Endodermal cell (in vitro differentiated cells): ENCODE measurements around the gene PARD3B. TPM values are rescaled to one million over a fixed set of nuclear protein-coding genes. Genes with fewer than 3 reads are reported as not detected.
A peak's percentile ranks its signal among the peaks of the same experiment; 100 is the strongest.

ENCODE experiments used
- DNase-seq: peaks from one replicate; pipeline ENCODE4 v3.0.0-alpha.2; 2017
- H3K27ac ChIP-seq: 2 replicates; pipeline ENCODE4 v1.5.1; 2013; ENCODE audit warnings: mild to moderate bottlenecking, low read depth, low read length, moderate library complexity
- H3K27me3 ChIP-seq: 2 replicates; pipeline ENCODE4 v1.6.1; 2013; ENCODE audit warnings: mild to moderate bottlenecking, low read length, moderate library complexity; ENCODE audit not compliant: insufficient read depth, control insufficient read depth, poor library complexity, severe bottlenecking
- H3K36me3 ChIP-seq: 2 replicates; pipeline ENCODE4 v1.7.0; 2013; ENCODE audit warnings: mild to moderate bottlenecking, low read length, moderate library complexity; ENCODE audit not compliant: control insufficient read depth, insufficient read depth
- H3K4me1 ChIP-seq: one replicate; pipeline ENCODE4 v1.7.0; 2013; ENCODE audit warnings: low read length; ENCODE audit not compliant: control insufficient read depth, insufficient read depth
- H3K4me3 ChIP-seq: 2 replicates; pipeline ENCODE4 v1.5.1; 2013; ENCODE audit warnings: mild to moderate bottlenecking, low read length, moderate library complexity
- H3K9ac ChIP-seq: 2 replicates; pipeline ENCODE4 v1.6.1; 2013; ENCODE audit warnings: mild to moderate bottlenecking, low read length, moderate library complexity; ENCODE audit not compliant: poor library complexity, severe bottlenecking; ENCODE audit errors: extremely low read depth
- H3K9me3 ChIP-seq: 2 replicates; pipeline ENCODE4 v1.6.1; 2013; ENCODE audit warnings: mild to moderate bottlenecking, low read length, moderate library complexity; ENCODE audit not compliant: control insufficient read depth
- H3K27ac Mint-ChIP-seq: 2 replicates; pipeline ENCODE4 v1.8.0; 2020; ENCODE audit warnings: mixed read lengths
- H3K27me3 Mint-ChIP-seq: 2 replicates; pipeline ENCODE4 v1.8.0; 2021; ENCODE audit warnings: mild to moderate bottlenecking, mixed read lengths; ENCODE audit not compliant: insufficient read depth
- H3K36me3 Mint-ChIP-seq: 2 replicates; pipeline ENCODE4 v1.8.0; 2020; ENCODE audit warnings: low read depth, mixed read lengths
- H3K4me1 Mint-ChIP-seq: 2 replicates; pipeline ENCODE4 v1.8.0; 2020; ENCODE audit warnings: mixed read lengths
- H3K4me3 Mint-ChIP-seq: 2 replicates; pipeline ENCODE4 v1.8.0; 2020; ENCODE audit warnings: mild to moderate bottlenecking, moderate library complexity, mixed read lengths
- H3K9me3 Mint-ChIP-seq: 2 replicates; pipeline ENCODE4 v1.8.0; 2020; ENCODE audit warnings: mild to moderate bottlenecking, mixed read lengths
- CTCF ChIP-seq: fragments of 200-600 bp; sonication (generic); conservative IDR thresholded peaks from 2 replicates; pipeline ENCODE4 v1.5.0; 2021; ENCODE audit warnings: antibody characterized with exemption, mild to moderate bottlenecking
- WGBS, 2 experiments: methylation state at CpG; one replicate each; pipeline versions ENCODE4 v1.1.5 to v1.1.7; 2013; ENCODE audit warnings: missing lambda C conversion rate in 2 of 2, mixed read lengths in 1 of 2; ENCODE audit not compliant: insufficient coverage in 1 of 2, insufficient read length in 1 of 2; 5-methylcytosine and 5-hydroxymethylcytosine counted together
- total RNA-seq, 2 donors: library from RNA; stranded (reverse); fragmentation: NEBNext Ultra II Directional in 1 of 2; extraction: Animal tissue kit (Norgen Biotek cat#: 25700) in 1 of 2; gene quantifications; 2 replicates in 1 of 2; 3 replicates in 1 of 2; pipeline ENCODE4 v1.2.1, GENCODE V29; 2021

Gene PARD3B
- total RNA-seq, 2 donors from 2014 or later = 2.5 to 5.6 TPM

DNA sequence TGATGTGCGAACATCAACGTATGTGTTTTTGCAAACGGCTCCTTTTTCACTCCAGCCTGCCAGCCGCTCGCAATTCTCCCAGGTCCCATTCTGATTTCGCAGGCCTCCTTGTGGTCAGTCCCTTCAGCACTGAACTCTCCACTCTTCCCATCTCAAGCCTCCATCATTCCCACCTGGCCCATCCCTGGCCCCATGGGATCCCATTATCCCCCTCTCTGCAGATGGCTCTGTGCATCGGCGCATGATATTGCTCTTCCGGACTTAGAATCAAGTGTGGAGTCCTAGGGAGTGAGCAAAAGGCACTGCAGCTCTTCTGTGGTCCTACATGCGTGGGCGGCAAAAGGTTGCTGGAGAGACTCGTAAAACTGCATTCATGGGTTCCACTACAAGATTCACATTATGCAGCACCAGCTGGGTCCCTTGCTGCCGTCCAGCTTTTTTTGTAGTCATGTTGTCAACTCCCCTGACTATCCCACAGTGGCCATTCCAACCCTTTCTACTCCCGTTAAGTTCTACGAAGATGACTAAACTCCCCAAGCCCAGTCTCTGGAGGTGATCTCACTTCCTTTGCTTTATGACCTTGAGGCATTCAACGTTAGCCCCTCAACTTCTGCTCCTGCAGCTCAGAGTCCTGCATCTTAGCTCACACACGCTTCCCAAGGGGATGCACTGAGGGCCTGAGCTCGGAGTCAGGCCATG, 1011.7 kb downstream of the PARD3B start:
- no peak overlapping the region for H3K4me3 Mint-ChIP-seq

GRCh38 chr2:205557873-205558272, 1012.6 kb downstream of the PARD3B start:
- TF ChIP-seq CTCF = no peak
- no peaks in the 10 kb centered on the region for H3K9me3 Mint-ChIP-seq
- 92 to 93% methylated on average over 4 of the region's 4 CpGs for WGBS, 2 experiments
- H3K4me3 Mint-ChIP-seq = no peak overlapping the region
- H3K4me1 ChIP-seq = peaks cover 2% of the 10 kb centered on the region
- no peak overlapping the region for H3K4me3 ChIP-seq
- DNase-seq = no peak
- H3K27me3 Mint-ChIP-seq = peaks cover 4% of the 10 kb centered on the region
- no peak overlapping the region for H3K27ac Mint-ChIP-seq
- H3K9ac ChIP-seq = no peak overlapping the region
- H3K36me3 ChIP-seq = no peaks in the 10 kb centered on the region
- H3K9me3 ChIP-seq = no peaks in the 10 kb centered on the region
- no peak overlapping the region for H3K27ac ChIP-seq
- peaks cover 2% of the 10 kb centered on the region for H3K4me1 Mint-ChIP-seq
- H3K36me3 Mint-ChIP-seq = no peaks in the 10 kb centered on the region
- H3K27me3 ChIP-seq = no peaks in the 10 kb centered on the region

More for the DNA sequence above, 1011.7 kb downstream of the PARD3B start:
- Histone ChIP-seq H3K4me3 (no peak overlapping the region), H3K9me3 (no peaks in the 10 kb centered on the region), H3K36me3 (no peaks in the 10 kb centered on the region), H3K27ac (no peak overlapping the region), H3K4me1 (peaks cover 2% of the 10 kb centered on the region), H3K27me3 (no peaks in the 10 kb centered on the region), H3K9ac (no peak overlapping the region)
- Mint-ChIP-seq H3K4me1 (peaks cover 2% of the 10 kb centered on the region), H3K27me3 (peaks cover 4% of the 10 kb centered on the region), H3K27ac (no peak overlapping the region), H3K9me3 (no peaks in the 10 kb centered on the region), H3K36me3 (no peaks in the 10 kb centered on the region)
- TF ChIP-seq CTCF = peak; percentile 70
- WGBS, 2 experiments = 83 to 87% methylated on average over 16 to 18 of the region's 18 CpGs
- peak; percentile 76 for DNase-seq

GRCh38 chr2:205561441-205561840, 1016.2 kb downstream of the PARD3B start:
- H3K27ac Mint-ChIP-seq = no peak overlapping the region
- no peak overlapping the region for H3K4me3 Mint-ChIP-seq

More at GRCh38 chr2:205561441-205561840, 1016.2 kb downstream of the PARD3B start:
- Histone ChIP-seq H3K9ac (no peak overlapping the region), H3K4me3 (no peak overlapping the region), H3K9me3 (no peaks in the 10 kb centered on the region), H3K4me1 (peaks cover 2% of the 10 kb centered on the region), H3K27ac (no peak overlapping the region), H3K36me3 (no peaks in the 10 kb centered on the region), H3K27me3 (no peaks in the 10 kb centered on the region)
- H3K27me3 Mint-ChIP-seq = peaks cover 4% of the 10 kb centered on the region
- TF ChIP-seq CTCF = no peak
- no peak for DNase-seq
- 95% methylated on average over 6 of the region's 6 CpGs for WGBS, 2 experiments
- H3K36me3 Mint-ChIP-seq = no peaks in the 10 kb centered on the region
- no peaks in the 10 kb centered on the region for H3K9me3 Mint-ChIP-seq
- no peaks in the 10 kb centered on the region for H3K4me1 Mint-ChIP-seq
